GM23248 (cell line): ENCODE results near the gene SLC6A2.

Source experiments
- EZH2 ChIP-seq: fragments of 200-600 bp; sonication (generic); IDR thresholded peaks from 2 replicates; pipeline ENCODE4 v1.6.1; 2018; ENCODE audit warnings: antibody characterized with exemption, mild to moderate bottlenecking; ENCODE audit not compliant: insufficient read depth, poor library complexity, severe bottlenecking
- EZH2phosphoT487 ChIP-seq: fragments of 200-600 bp; sonication (generic); IDR thresholded peaks from 2 replicates; pipeline ENCODE4 v1.6.1; 2018; ENCODE audit warnings: antibody characterized with exemption, moderate library complexity, mild to moderate bottlenecking, low read depth; ENCODE audit not compliant: insufficient read depth

GRCh38 chr16:55700961-55701360 lies 45.2 kb downstream of the SLC6A2 start:
- TF ChIP-seq EZH2 (no peak), EZH2phosphoT487 (no peak)
